GM13976 (cell line): ENCODE data around the gene SPATS2L.

ENCODE experiments used
- DNase-seq: peaks from one replicate; pipeline ENCODE4 v3.0.0; 2012; ENCODE audit warnings: low spot score
- CTCF ChIP-seq: IDR thresholded peaks from 2 replicates; pipeline ENCODE4 v1.5.1; 2012; ENCODE audit warnings: borderline replicate concordance, mild to moderate bottlenecking; ENCODE audit not compliant: insufficient read depth; ENCODE audit errors: extremely low read depth, missing control alignments, control extremely low read depth
- in situ Hi-C: fragments of 300-500 bp; cut with MboI; formaldehyde crosslinking; loops from one replicate; pipeline ENCODE4 v1.12.0; 2022; ENCODE audit warnings: low sequenced_read_pairs, mixed read lengths, inconsistent platforms; ENCODE audit not compliant: unreplicated experiment

Gene SPATS2L

DNA sequence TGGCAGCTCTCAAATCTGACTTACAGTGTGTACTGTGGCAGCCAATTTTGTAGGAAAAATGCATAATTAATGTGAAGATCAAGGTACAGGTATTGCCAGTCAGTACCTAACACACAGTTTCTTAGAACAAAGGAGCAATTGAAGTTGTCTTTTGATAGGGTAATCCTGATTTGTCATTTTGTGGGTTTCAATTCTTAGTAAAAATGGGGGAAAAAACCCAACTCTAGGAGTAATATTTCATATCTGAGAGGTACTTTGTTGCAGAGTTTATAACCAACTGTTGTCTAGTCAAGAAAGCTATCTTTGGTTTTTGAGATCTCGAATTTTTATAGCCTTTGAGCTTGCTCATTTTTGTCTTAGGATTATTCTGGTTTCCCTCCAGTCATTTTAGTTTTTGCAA is 16.1 kb downstream of the SPATS2L start:
- in situ Hi-C loops = no loop called here
- TF ChIP-seq CTCF = no peak
- DNase-seq = no peak

- DNase-seq = no peak
- in situ Hi-C loops = no loop called here
- TF ChIP-seq CTCF = no peak
These were observed 17.9 kb downstream of the SPATS2L start for GRCh38 chr2:200324362-200324761.

DNA sequence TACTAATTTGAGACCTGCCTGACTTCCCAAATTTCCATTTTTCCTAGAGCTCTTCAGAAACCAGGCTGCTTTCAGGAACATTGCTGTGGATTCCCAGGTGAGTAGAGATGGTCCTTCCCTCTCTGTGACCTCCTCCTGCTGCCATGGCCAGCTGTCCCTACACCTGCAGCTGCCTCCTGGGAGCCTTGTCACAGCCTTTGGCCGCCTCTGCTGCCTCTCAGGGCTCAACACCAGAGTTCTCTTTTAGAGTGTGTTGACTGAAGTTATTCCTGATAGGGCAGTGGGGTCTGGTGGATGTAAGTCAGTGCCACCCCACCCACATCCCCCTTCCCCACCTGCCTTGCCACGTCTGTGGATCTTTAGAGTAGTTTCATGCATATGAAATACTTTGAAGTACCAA is 22.9 kb downstream of the SPATS2L start:
- in situ Hi-C loops = no loop called here
- TF ChIP-seq CTCF = no peak
- DNase-seq = no peak

GRCh38 chr2:200329798-200330197 is 23.3 kb downstream of the SPATS2L start:
- in situ Hi-C loops = no loop called here
- no peak for DNase-seq
- no peak for TF ChIP-seq CTCF

DNA sequence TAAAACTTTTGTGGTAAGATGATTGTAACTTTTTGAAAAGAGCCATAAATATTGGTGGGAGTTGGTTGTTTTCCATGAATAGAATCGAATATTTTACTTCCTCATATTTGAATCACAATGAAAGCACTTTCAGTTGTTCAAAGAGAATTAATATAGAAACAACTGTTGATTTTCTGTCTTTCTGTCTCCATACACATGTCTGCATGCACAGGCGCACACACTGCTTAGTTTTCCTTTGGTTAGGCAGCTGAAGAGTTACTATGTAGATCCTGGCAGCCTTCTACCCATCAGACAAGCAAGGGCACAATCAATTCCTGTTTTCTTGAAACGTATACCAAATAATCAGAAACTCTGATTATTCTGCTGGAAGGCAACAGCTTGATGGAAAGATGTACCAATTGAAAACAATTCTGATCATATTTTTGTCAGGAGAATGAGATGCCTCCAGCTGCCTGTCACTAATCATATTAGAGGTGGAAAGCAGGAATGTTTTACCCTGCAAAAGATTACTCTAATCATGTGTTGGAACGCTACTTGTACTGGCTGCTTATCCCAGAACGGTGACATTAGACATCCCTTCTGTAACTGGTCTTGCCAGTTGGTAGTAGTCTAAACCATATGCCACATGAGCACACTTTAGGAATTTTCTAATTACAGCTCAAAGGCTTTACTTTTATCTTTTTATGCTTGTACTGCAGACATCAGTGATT is 24.0 kb downstream of the SPATS2L start:
- in situ Hi-C loops = no loop called here
- no peak for TF ChIP-seq CTCF
- DNase-seq = no peak

DNA sequence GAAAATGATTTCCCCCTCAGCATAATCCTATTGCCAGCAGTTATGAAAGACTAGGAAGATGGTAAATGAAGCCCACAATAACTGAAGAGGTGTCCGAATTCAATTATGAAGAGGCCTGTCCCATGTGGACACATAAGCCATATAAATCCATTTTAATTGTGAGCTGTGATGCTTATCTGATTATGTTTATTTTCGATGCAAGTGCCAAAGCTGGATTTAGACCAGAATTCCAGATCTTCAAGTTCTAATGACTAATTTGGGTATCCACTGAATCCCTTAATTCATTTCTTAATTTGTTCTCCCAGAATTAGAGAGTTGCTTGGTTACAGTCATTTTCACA is 24.5 kb downstream of the SPATS2L start:
- in situ Hi-C loops = no loop called here
- no peak for DNase-seq
- no peak for TF ChIP-seq CTCF

GRCh38 chr2:200335657-200336056 is 29.2 kb downstream of the SPATS2L start:
- in situ Hi-C loops = no loop called here
- TF ChIP-seq CTCF = no peak
- DNase-seq = no peak
